Brain pericyte (primary cell): ENCODE measurements around the gene POLH.
"Not testable (repeated sequence)": the region's sequence is repeated elsewhere in the genome, so short reads cannot be mapped to it uniquely, and the experiment has no call there.

Experiments
- DNase-seq: peaks from one replicate; pipeline ENCODE4 v3.0.0-alpha.2; 2012; ENCODE audit warnings: low read depth, low spot score

POLH gene

GRCh38 chr6:43630980-43631619 lies 55.1 kb downstream of the POLH start:
- DNase-seq, result no peak

- DNase-seq, result not testable (repeated sequence)
These were observed 57.0 kb downstream of the POLH start for GRCh38 chr6:43633002-43633401.

GRCh38 chr6:43634702-43635303 lies 58.8 kb downstream of the POLH start:
- no peak for DNase-seq

GRCh38 chr6:43635387-43636307 lies 59.7 kb downstream of the POLH start, which contains the start of gene MAD2L1BP:
TSS of gene MAD2L1BP (plus strand) at chr6:43635840. CDS start at chr6:43635876, 36 bp downstream.
- no peak for DNase-seq

- no peak for DNase-seq
These were observed 60.3 kb downstream of the POLH start for GRCh38 chr6:43636308-43636659.

- no peak for DNase-seq
These were observed 64.2 kb downstream of the POLH start for GRCh38 chr6:43639984-43640800.

GRCh38 chr6:43644940-43645612 lies 69.1 kb downstream of the POLH start, which contains the start of gene RSPH9:
TSS of gene RSPH9 (plus strand) at chr6:43645036. CDS start at chr6:43645099, 63 bp downstream.
- DNase-seq, result no peak

GRCh38 chr6:43645613-43645964 lies 69.6 kb downstream of the POLH start:
- no peak for DNase-seq

GRCh38 chr6:43647613-43648012 lies 71.6 kb downstream of the POLH start:
- DNase-seq, result no peak

- DNase-seq, result no peak
These were observed 72.3 kb downstream of the POLH start for GRCh38 chr6:43648248-43648647.

- DNase-seq, result not testable (repeated sequence)
These were observed 76.8 kb downstream of the POLH start for GRCh38 chr6:43652822-43653221.

GRCh38 chr6:43657221-43657802 lies 81.3 kb downstream of the POLH start:
- DNase-seq, result no peak

- DNase-seq, result no peak
These were observed 82.2 kb downstream of the POLH start for GRCh38 chr6:43658161-43658560.

- DNase-seq, result not testable (repeated sequence)
These were observed 87.0 kb downstream of the POLH start for GRCh38 chr6:43662948-43663347.
